MCF 10A (cell line): ENCODE results near the gene OR2K2. TPM values are rescaled to one million over a fixed set of nuclear protein-coding genes. Genes with fewer than 3 reads are reported as not detected.
"Not testable (repeated sequence)": the region's sequence is repeated elsewhere in the genome, so short reads cannot be mapped to it uniquely, and the experiment has no call there.

ENCODE experiments used
- BruUV-seq: library from RNA; stranded (reverse); fragments of 400-500 nt; replicated peaks from 2 replicates; lab custom pipeline; 2021; lab: Mats Ljungman, UMichigan
- CTCF ChIA-PET: fragments of 300-600 bp; sonication (Branson Sonifier 250); formaldehyde crosslinking; extraction: SDS; loops from one replicate; lab custom pipeline; 2021; ENCODE audit warnings: antibody characterized with exemption, inconsistent platforms; lab: Yijun Ruan, JAX
- POLR2A ChIA-PET: fragments of 300-600, 350-650 bp; sonication (Branson Sonifier 250); formaldehyde crosslinking; extraction: SDS; loops from one replicate; lab custom pipeline; 2020; ENCODE audit warnings: antibody characterized with exemption, inconsistent platforms; lab: Yijun Ruan, JAX
- DNase-seq: peaks from one replicate; pipeline ENCODE4 v3.0.0-alpha.2; 2018; ENCODE audit not compliant: unreplicated experiment
- H3K27ac Mint-ChIP-seq: one replicate; pipeline ENCODE4 v1.8.0; 2022; ENCODE audit warnings: mild to moderate bottlenecking, low read depth, mixed read lengths; ENCODE audit not compliant: unreplicated experiment
- H3K27me3 Mint-ChIP-seq: one replicate; pipeline ENCODE4 v1.8.0; 2022; ENCODE audit warnings: mixed read lengths; ENCODE audit not compliant: insufficient read depth, unreplicated experiment
- H3K36me3 Mint-ChIP-seq: one replicate; pipeline ENCODE4 v1.8.0; 2022; ENCODE audit warnings: mild to moderate bottlenecking, moderate library complexity, mixed read lengths; ENCODE audit not compliant: insufficient read depth, unreplicated experiment
- H3K4me1 Mint-ChIP-seq: one replicate; pipeline ENCODE4 v1.8.0; 2022; ENCODE audit warnings: mixed read lengths; ENCODE audit not compliant: insufficient read depth, unreplicated experiment
- H3K4me3 Mint-ChIP-seq: one replicate; pipeline ENCODE4 v1.8.0; 2022; ENCODE audit warnings: mild to moderate bottlenecking, moderate library complexity, mixed read lengths; ENCODE audit not compliant: unreplicated experiment
- H3K9me3 Mint-ChIP-seq: one replicate; pipeline ENCODE4 v1.8.0; 2022; ENCODE audit warnings: mixed read lengths; ENCODE audit not compliant: unreplicated experiment
- intact Hi-C: fragments of 100-400 bp; cut with micrococcal nuclease; formaldehyde crosslinking; loops from 2 replicates; pipeline ENCODE4 v1.14.1; 2022
- total RNA-seq: library from RNA; stranded (reverse); gene quantifications from 2 replicates; pipeline ENCODE4 v1.2.3, GENCODE V29; 2022
- TF ChIP-seq, protein P1 (sequence below): fragments of 200-600 bp; IDR thresholded peaks from one replicate; pipeline ENCODE4 v1.8.0; 2022; ENCODE audit warnings: antibody characterized with exemption, mild to moderate bottlenecking; ENCODE audit not compliant: unreplicated experiment

Gene OR2K2
- total RNA-seq, 1 experiment from 2014 or later = not detected

DNA sequence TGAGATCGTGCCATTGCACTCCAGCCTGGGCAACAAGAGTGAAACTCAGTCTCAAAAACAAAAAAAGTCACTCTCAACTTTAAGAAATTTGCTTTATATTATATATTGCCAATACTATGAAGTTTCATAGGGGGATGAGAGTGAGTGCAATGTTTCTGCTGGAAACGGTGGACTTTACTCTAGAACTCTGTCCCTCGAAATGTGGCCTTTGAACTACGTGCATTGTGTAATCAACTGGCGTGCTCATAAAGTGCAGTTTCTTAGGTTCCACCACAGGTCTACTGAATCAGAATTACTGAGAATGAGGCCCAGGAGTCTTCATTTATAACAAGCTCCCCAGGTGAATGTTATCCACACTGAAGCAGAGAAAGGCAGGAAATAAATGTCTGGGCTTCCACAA lies 24.1 kb downstream of the OR2K2 start:
- no peak overlapping the region for H3K27ac Mint-ChIP-seq
- H3K4me3 Mint-ChIP-seq = no peak overlapping the region
- no peaks in the 10 kb centered on the region for H3K9me3 Mint-ChIP-seq
- intact Hi-C loops = no loop called here
- DNase-seq = no peak
- POLR2A ChIA-PET = no interaction called here
- H3K4me1 Mint-ChIP-seq = peaks cover 6% of the 10 kb centered on the region
- no peaks in the 10 kb centered on the region for H3K36me3 Mint-ChIP-seq
- TF ChIP-seq, protein P1, sequence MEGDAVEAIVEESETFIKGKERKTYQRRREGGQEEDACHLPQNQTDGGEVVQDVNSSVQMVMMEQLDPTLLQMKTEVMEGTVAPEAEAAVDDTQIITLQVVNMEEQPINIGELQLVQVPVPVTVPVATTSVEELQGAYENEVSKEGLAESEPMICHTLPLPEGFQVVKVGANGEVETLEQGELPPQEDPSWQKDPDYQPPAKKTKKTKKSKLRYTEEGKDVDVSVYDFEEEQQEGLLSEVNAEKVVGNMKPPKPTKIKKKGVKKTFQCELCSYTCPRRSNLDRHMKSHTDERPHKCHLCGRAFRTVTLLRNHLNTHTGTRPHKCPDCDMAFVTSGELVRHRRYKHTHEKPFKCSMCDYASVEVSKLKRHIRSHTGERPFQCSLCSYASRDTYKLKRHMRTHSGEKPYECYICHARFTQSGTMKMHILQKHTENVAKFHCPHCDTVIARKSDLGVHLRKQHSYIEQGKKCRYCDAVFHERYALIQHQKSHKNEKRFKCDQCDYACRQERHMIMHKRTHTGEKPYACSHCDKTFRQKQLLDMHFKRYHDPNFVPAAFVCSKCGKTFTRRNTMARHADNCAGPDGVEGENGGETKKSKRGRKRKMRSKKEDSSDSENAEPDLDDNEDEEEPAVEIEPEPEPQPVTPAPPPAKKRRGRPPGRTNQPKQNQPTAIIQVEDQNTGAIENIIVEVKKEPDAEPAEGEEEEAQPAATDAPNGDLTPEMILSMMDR = no peak
- CTCF ChIA-PET = interaction anchor here (0.6 kb wide), 1 partner anchor 61 kb away, joined by 3 read pairs; no protein-coding TSS in a partner anchor
- BruUV-seq = no TSS peak
- no peaks in the 10 kb centered on the region for H3K27me3 Mint-ChIP-seq

DNA sequence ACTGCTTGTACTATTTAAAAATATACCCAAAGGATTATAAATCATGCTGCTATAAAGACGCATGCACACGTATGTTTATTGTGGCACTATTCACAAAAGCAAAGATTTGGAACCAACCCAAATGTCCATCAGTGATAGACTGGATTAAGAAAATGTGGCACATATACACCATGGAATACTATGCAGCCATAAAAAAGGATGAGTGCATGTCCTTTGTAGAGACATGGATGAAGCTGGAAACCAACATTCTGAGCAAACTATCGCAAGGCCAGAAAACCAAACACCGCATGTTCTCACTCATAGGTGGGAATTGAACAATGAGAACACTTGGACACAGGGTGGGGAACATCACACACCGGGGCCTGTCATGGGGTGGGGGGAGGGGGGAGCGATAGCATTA lies 26.0 kb downstream of the OR2K2 start:
- POLR2A ChIA-PET, H3K4me1 Mint-ChIP-seq, H3K36me3 Mint-ChIP-seq, H3K9me3 Mint-ChIP-seq, intact Hi-C loops, BruUV-seq, H3K27ac Mint-ChIP-seq, H3K27me3 Mint-ChIP-seq, DNase-seq, H3K4me3 Mint-ChIP-seq: not testable (repeated sequence)
- CTCF ChIA-PET = interaction anchor here (1.1 kb wide), 1 partner anchor 666 kb away, joined by 3 read pairs; no protein-coding TSS in a partner anchor

DNA sequence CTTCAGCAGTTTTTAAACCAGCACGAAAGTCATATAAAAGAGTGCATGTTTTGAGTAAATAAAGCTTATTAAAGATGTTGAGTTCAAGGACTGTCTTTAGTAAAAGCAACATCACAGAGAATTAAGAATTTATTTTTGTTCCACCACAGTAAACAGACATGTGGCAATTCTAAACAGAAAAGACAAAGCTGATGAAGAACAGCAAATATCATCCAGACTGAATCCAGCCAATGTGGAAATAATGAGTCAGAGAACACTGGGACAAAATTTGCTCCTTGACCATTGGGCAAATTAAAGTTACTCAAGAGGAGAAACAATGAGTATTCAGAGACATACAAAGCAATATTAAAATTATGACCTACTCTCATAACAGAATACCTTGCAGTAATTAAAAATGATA lies 28.8 kb downstream of the OR2K2 start:
- intact Hi-C loops = no loop called here
- H3K4me1 Mint-ChIP-seq = peaks cover 6% of the 10 kb centered on the region
- BruUV-seq = no TSS peak
- ChIA-PET POLR2A (interaction anchor here (0.7 to 1.0 kb wide), 2 partner anchors 660 to 668 kb away, joined by 3 to 4 read pairs; no protein-coding TSS in a partner anchor), CTCF (no interaction called here)
- H3K9me3 Mint-ChIP-seq = no peaks in the 10 kb centered on the region
- H3K27me3 Mint-ChIP-seq = no peaks in the 10 kb centered on the region
- H3K36me3 Mint-ChIP-seq = no peaks in the 10 kb centered on the region
- no peak overlapping the region for H3K27ac Mint-ChIP-seq
- TF ChIP-seq, protein P1 = no peak
- DNase-seq = peak; percentile 67
- H3K4me3 Mint-ChIP-seq = no peak overlapping the region

DNA sequence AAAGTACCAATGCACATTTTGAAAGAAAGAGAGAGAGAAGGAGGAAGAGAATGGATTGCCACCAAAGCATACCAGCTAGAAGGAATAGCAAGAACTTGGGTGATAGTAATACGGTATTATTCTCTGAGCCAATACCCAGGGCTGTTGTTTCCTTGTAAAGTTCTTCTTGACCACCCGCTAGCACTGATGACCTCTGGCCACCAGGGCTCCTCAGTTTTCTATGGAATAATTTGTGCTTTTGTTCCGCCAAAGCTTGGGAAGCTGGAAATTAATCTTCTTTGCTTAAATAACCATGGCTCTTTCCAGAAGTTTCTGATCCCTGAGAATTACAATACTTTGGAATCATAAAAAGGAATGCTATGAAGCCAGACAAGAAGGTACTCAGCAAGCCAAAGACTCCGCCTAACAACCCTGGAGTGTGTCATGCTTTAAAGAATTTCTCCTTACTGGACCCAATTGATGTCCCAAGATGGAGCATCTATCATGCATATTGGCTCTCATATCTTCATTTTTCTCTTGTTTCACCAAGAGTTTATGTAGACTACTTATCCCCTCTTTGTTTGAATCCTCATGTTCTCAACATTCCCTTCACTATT lies 29.8 kb downstream of the OR2K2 start:
- TF ChIP-seq, protein P1 = no peak
- Mint-ChIP-seq H3K36me3 (no peaks in the 10 kb centered on the region), H3K4me3 (no peak overlapping the region), H3K27me3 (no peaks in the 10 kb centered on the region), H3K4me1 (peaks cover 6% of the 10 kb centered on the region), H3K9me3 (no peaks in the 10 kb centered on the region), H3K27ac (no peak overlapping the region)
- intact Hi-C loops = no loop called here
- DNase-seq = no peak
- BruUV-seq = no TSS peak
- ChIA-PET POLR2A (no interaction called here), CTCF (interaction anchor here (0.6 to 1.3 kb wide), 6 partner anchors 14 to 766 kb away, joined by 3 to 7 read pairs (median 3); no protein-coding TSS in a partner anchor)

DNA sequence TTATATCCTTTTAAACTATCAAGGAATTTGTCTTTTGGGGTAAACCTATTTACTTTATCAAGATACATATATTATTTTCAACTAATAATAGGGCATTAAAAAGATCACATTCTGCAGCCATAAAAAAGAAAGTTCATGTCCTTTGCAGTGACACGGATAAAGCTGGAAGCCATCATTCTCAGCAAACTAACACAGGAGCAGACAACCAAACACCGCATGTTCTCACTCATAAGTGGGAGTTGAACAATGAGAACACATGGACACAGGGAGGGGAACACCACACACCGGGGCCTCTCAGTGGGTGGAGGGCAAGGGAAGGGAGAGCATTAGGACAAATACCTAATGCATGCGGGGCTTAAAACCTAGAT lies 30.4 kb downstream of the OR2K2 start:
- intact Hi-C loops = loop anchor here (1.0 to 5.0 kb wide), 2 partner anchors 262 to 661 kb away; partner anchors contain the start of gene LPAR1
- H3K4me1 Mint-ChIP-seq, DNase-seq, H3K36me3 Mint-ChIP-seq, BruUV-seq, POLR2A ChIA-PET, H3K9me3 Mint-ChIP-seq, H3K27ac Mint-ChIP-seq, H3K27me3 Mint-ChIP-seq, H3K4me3 Mint-ChIP-seq: not testable (repeated sequence)
- CTCF ChIA-PET = interaction anchor here (0.6 to 1.3 kb wide), 7 partner anchors 13 to 765 kb away, joined by 3 to 7 read pairs (median 3); no protein-coding TSS in a partner anchor
